Frontal cortex (tissue), 4 donors: ENCODE data around the gene ANKRD1. TPM values are rescaled to one million over a fixed set of nuclear protein-coding genes. Genes with fewer than 3 reads are reported as not detected.

Source experiments
- DNase-seq, 2 donors: peaks; one replicate each; pipeline ENCODE4 v3.0.0; 2012; ENCODE audit warnings: low spot score in 2 of 2
- FAIRE-seq: peaks from 2 replicates; lab custom pipeline; 2012; peaks lifted over from hg19 to GRCh38; lab: Jason Lieb, UNC
- total RNA-seq: library from RNA; depleted of rRNA; stranded (reverse); fragments of >200 nt; gene quantifications from one replicate; pipeline ENCODE4 v1.2.3, GENCODE V29; 2014
- donor health status: control.
- donor health status: control.
- donor health status: control.

The ANKRD1 gene
- total RNA-seq, 1 donor from 2014 or later: not detected

- FAIRE-seq: no peak
- no peak for DNase-seq
Measured at GRCh38 chr10:90937645-90938258, 16.9 kb upstream of the ANKRD1 start.

DNA sequence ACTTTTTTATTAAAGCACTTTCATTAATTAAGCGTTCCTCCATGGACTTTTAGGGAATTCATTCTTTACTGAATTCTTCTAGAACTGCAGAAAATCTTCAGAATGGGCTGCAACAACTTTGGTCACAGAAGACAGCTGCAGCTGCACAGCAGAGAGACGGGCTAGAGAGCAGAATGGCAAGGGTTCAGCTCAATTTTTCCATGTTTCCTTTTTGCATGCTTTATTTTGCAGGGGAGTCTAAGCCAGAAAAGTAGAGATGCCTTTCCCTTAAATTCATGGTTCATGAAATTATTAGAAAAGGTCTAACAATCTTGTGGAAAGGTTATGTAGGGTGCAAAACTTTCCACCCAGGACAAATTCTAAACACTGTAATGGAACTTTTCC, 15.4 kb upstream of the ANKRD1 start:
- DNase-seq (no peak), FAIRE-seq (no peak)

DNA sequence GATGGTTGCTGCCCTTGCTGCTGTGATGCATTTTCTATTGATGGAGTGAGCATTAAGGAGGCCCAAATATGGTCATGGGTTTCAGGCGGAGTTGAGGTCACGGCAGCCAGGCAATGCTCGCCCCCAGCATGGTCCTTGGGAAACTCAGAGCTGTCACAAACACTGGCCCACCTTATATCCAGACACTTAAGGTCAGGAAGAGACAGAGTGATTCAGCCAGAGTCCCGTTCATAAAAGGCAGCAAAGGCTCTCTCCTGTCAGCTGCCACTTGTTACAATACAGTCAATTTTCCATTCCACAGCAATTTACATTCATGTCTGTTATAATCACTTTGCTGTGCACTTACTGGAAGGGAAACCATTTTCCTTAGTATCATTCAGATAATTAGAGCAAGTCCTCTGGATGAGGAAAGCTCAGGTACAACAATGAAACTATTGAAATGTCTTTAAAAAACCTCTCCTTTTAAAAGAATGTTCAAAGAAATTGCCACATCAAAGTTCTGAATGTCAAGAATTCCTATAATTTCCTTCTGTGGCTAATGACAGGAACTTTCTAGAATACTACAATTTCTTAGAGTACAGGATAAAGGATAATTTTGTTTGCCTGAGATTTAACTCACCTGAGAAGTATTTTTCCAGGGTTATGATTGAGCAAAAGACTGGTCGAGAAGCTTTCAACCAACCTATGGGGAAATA, 14.8 kb upstream of the ANKRD1 start:
- no peak for DNase-seq
- no peak for FAIRE-seq

DNA sequence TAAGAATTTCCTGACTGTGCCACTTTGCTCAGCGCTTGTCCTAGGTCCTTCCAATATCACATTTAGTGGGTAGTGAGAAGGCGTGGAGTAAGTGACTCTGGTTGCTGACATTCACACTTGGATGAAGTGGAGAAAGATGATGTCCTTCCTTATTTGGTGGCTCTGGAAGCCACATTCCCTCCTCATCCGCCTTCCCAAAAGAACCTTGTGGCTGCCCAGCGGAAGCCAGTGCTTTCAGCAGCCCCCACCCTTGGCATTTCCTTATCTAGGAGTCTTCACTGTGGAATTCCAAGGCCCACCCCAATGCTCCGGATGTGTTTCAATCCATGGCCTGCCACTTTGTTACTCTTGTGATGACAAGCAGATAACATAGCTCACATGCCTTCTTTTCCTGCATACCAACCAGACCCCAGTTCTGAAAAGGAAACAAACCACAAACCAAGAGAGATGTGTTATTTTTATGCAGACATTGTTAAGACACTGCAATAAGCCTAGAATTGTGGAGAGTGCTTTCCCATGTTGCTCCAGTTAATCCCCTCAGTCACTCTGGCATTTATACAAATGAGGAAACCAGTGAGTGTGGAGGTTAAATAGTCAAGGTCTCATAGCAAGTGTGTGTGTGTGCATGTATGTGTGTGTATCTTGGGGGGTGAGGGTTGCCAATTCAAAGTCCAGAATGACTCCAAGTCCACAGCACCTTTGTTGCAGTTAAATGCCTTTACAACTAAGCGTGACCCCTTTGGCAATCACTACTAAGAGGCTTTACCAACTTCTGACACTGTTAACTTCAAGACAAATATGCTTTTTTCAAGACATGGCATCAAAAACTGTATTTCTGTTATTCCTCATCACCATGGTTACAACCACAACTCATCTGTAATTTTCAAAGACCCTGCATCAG, 10.3 kb upstream of the ANKRD1 start:
- FAIRE-seq (no peak), DNase-seq (no peak)

DNA sequence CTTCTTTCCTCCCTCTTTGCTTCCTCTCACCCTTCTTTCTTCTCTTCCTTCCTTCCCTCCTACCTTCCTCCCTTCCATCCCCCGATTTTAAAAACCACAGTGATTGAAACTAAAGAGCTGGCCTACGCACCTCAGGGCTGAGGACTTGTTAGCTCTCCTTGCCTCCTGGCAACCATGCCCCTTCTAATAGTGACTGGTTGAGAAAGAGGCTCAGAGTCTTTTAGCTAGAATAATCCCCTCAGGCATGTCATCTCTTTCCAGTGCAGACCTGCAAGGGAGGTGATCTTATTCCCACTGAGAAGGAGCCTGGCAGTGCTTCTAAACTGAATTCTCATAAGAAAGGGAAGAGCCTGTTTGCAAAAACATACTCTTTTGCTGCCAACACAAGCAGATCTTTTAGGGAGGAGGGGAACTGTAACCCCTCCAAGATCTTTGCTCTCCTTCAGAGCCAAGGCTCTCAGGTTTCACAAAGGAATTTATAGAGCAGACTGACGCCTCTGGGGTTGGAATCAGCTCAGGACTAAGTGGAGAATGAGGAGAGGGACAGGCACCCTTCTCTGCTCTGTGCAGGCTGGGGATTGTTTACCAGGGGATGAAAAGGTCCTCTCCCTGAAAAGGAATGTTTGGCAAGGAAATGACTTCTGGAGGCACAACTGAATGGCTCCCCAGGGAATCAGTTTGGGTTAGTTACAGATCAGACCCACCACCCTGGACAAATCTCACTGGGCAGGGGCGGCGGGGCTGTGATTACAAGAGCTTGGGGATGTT, 9.4 kb upstream of the ANKRD1 start:
- no peak for FAIRE-seq
- no peak for DNase-seq

DNA sequence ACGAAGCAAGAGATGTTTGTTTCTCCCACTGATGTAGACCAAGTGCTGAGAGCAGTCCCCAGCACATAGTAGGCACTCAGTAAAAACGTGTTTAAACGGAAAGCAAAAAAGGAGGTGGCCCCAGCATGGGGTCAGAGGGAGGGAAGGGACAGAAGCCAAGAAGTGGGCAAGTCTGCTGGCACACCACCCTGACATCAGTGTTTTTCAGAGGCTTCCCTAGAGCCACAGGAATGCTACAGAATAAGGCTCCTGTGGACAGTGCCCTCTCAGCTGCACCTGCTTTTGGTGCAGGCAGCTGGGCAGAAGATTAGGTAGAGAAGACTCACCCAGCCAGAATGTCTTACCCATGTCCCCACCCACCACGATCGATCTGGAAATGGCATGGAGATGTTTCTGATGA, 8.3 kb upstream of the ANKRD1 start:
- FAIRE-seq: no peak

DNA sequence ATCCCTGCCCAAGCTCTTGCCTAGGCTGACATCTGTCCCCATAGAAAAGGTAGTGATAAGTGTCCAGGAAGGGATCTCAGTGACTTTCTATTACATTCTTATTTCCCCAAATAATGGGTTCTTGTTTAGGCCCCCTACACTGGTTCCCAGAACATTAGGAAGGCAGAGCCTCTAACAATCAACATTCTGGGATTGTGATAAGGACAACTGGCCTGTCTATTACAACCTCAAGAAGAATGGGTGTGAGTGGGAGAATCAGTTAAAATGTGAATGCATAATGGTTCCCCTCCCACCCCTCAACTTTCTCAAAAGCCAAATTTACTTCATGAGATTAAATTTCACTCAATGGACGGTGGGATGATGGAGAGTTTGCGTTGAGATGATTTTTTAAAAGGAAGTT, 6.4 kb upstream of the ANKRD1 start:
- FAIRE-seq (no peak), DNase-seq (no peak)

More for the DNA sequence above, 8.3 kb upstream of the ANKRD1 start:
- DNase-seq: no peak

DNA sequence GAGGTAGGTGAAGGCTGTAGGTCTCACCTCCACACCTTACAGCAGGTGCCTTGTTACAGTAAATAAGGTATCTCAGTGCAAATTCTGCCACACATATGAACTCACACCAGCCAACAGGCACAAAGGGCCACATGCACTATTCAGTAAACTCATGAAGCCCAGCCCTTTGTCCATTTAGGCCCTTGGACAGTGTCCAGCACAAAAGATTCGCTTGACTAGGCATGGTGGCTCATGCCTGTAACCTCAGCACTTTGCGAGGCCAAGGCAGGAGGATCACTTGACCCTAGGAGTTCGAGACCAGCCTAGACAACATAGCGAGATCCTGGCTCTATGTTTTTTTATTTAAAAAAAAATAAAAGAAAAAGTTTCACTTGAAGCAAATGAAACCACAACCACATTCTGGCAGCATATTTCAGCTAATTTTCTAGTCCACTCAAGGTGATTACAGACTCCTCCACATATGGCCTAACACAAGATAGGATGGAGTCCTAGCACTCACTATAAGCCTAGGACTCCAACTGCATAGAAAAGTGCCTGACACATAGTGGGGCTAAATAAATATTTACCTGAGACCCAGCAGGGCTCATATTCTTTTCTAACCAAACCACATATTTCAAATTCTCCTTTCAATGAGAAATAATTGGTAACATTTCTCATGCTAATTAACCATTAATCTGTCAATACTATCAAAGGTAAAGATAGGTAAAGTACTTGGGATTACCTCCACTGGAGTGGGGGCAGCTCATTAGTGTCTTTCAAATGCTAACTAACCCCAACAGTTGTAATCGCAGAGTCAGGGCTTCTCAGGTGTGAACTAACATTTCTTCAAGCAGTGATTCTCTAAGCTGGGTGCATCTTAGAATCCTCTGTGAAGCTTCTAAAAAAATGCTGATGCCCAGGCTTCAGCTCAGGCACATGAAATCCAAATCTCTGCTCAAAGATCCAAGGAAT, 4.5 kb upstream of the ANKRD1 start:
- FAIRE-seq (no peak), DNase-seq (no peak)

- FAIRE-seq (no peak), DNase-seq (no peak)
Measured at GRCh38 chr10:90924552-90924951, 3.7 kb upstream of the ANKRD1 start.

- FAIRE-seq: no peak
- DNase-seq: no peak
Measured at GRCh38 chr10:90923111-90923731, 2.3 kb upstream of the ANKRD1 start.

DNA sequence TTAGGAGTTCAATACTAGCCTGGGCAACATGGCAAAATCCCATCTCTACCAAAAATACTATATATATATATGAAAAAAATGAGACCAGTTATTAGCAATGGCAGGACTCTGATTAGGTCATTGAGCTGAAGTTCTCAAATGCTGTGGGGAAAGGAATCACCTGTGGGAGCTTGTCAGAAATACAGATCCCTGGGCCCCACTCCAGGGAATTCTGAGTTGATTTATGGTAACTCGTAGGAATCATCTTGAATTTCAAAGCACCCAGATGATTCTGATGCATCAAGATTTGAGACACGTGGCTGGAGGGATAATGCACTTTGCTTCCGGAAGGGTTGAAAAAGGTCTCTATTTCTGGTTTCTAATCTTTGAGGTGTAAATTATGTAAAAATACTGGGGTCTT, 1.0 kb upstream of the ANKRD1 start:
- DNase-seq: no peak
- no peak for FAIRE-seq

DNA sequence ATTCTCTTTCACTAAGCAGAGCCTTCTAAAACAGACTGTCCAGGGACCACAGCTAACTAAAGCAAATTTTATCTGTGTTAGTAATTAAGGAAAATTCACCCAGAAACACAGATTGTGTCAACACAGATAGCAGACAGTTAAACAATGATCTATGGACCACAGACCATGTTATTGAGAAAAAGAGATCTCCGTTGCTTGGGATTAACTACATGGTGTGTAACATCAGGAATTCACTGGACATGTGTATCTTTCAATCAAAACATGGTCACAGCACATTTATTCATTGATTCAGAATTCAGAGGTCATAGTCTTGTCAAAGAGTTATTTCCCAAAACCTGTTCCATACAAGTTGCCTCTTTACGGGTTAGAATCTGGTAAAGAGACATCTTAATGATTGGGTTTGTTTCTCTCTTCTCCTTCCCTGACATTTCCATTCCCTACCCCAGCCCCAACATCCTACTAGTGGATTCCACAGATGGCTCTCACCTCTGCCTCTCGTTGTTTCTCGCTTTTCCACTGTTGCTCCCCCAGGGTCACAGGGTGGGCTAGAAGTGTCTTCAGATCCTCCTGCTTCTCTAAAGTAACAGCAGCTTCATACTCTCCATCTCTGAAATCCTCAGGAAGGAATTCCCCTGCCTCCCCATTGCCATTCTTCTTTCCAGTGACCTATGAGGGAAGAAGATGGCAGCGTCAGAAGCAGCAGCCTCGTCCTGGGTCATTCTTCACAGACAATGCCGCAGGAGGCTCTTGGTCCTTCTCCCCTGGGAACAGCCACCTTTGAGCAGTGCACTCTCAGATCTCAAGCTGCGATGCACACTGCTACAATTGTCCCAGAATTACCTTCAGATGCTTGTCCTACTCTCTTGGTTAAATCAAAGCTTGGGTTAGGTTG, 958 bp downstream of the ANKRD1 start:
- FAIRE-seq (no peak), DNase-seq (no peak)

DNA sequence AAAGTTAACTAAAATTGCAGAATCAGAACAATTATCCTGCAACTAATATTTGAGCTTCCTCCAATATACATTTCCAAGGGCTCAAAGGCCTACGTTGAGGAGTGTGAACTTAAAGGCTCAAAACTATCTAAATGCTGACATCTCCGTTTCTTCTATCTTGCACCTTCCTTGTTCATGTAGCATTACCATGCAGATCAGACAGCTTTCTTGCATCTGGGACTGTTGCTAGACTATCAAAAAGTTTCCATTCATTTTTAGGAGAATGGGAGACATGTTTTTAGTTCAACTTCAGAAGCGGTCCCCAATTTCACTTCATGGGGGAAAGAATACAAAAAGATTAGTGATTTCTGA, 2.9 kb downstream of the ANKRD1 start:
- no peak for FAIRE-seq
- DNase-seq: no peak

- FAIRE-seq (no peak), DNase-seq (no peak)
Measured at GRCh38 chr10:90917238-90917967, 3.5 kb downstream of the ANKRD1 start.

GRCh38 chr10:90916392-90917237, 4.3 kb downstream of the ANKRD1 start:
- FAIRE-seq: no peak
- DNase-seq: no peak

DNA sequence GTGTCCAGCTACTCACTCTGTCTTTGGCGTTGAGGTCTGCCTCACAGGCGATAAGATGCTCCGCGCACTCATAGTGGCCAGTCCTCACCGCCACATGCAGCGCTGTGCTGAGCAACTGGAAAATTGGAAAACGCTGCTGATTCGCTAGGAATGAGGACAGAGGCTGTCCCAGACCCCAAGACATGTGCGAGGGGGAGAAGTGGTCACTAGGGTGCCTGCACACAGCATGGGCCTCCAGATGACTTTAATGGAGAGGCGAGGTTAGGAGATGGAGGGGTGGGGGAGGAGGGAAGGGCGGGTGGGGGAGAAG, 5.2 kb downstream of the ANKRD1 start:
- no peak for FAIRE-seq
- no peak for DNase-seq
